RWPE2 (cell line): Measurements from ENCODE around the gene DGKI.

Source experiments
- ATAC-seq: fragments of 200-7000 bp; cut with Tn5 transposase; 3 replicates; pipeline ENCODE4 v1.9.1; 2021; ENCODE audit warnings: low read depth
- DNase-seq: peaks from one replicate; pipeline ENCODE4 v3.0.0-alpha.2; 2020; ENCODE audit warnings: low spot score
- H3K27ac ChIP-seq: fragments of 450-650 bp; 2 replicates; pipeline ENCODE4 v1.5.1; 2017; ENCODE audit warnings: mild to moderate bottlenecking; ENCODE audit not compliant: poor library complexity, severe bottlenecking
- H3K27me3 ChIP-seq: fragments of 250-450 bp; sonication (Bioruptor Pico); 2 replicates; pipeline ENCODE4 v1.5.1; 2021; ENCODE audit warnings: mild to moderate bottlenecking, moderate library complexity; ENCODE audit not compliant: insufficient read depth, poor library complexity, severe bottlenecking
- H3K36me3 ChIP-seq: fragments of 250-450 bp; sonication (Bioruptor Pico); 2 replicates; pipeline ENCODE4 v1.5.1; 2020; ENCODE audit warnings: low read depth, mild to moderate bottlenecking, moderate library complexity
- H3K4me1 ChIP-seq: fragments of 250-450 bp; sonication (Bioruptor Pico); 2 replicates; pipeline ENCODE4 v1.5.1; 2021; ENCODE audit warnings: mild to moderate bottlenecking, moderate library complexity; ENCODE audit not compliant: insufficient read depth, poor library complexity, severe bottlenecking
- H3K4me3 ChIP-seq: fragments of 250-450 bp; sonication (Bioruptor Pico); 2 replicates; pipeline ENCODE4 v1.5.1; 2021; ENCODE audit warnings: mild to moderate bottlenecking, moderate library complexity; ENCODE audit not compliant: severe bottlenecking
- H3K9me3 ChIP-seq: fragments of 250-450 bp; sonication (Bioruptor Pico); 2 replicates; pipeline ENCODE4 v1.5.1; 2021; ENCODE audit warnings: mild to moderate bottlenecking, moderate library complexity; ENCODE audit not compliant: severe bottlenecking
- CTCF ChIP-seq: fragments of 450-650 bp; IDR thresholded peaks from one replicate; pipeline ENCODE4 v1.5.1; 2017; ENCODE audit warnings: mild to moderate bottlenecking, moderate library complexity; ENCODE audit not compliant: poor library complexity, severe bottlenecking

DGKI gene

DNA sequence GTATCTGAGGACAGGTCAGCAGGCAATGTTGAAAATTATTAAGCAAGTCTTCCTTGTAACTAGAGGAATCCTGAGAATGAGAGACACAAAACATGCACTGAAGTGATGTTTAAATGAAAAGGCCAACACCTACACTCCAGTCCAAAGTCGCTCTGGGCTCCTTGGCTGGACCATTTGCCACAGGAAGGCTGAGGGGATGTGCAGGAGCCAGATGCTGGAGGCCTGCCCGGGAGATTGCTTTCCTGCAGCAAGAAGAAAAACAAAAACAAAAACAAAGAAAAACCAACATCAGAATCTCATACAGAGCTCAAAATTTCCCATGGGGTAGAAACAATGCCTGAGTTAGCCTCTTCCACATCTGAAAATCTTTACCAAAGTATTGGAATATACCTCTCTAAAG, 157.0 kb downstream of the DGKI start:
- ATAC-seq (no peak), DNase-seq (no peak)
- Histone ChIP-seq H3K4me3 (no peak overlapping the region), H3K9me3 (no peaks in the 10 kb centered on the region), H3K4me1 (peaks cover 7% of the 10 kb centered on the region), H3K27ac (no peak overlapping the region), H3K36me3 (no peaks in the 10 kb centered on the region), H3K27me3 (no peaks in the 10 kb centered on the region)
- no peak for TF ChIP-seq CTCF

DNA sequence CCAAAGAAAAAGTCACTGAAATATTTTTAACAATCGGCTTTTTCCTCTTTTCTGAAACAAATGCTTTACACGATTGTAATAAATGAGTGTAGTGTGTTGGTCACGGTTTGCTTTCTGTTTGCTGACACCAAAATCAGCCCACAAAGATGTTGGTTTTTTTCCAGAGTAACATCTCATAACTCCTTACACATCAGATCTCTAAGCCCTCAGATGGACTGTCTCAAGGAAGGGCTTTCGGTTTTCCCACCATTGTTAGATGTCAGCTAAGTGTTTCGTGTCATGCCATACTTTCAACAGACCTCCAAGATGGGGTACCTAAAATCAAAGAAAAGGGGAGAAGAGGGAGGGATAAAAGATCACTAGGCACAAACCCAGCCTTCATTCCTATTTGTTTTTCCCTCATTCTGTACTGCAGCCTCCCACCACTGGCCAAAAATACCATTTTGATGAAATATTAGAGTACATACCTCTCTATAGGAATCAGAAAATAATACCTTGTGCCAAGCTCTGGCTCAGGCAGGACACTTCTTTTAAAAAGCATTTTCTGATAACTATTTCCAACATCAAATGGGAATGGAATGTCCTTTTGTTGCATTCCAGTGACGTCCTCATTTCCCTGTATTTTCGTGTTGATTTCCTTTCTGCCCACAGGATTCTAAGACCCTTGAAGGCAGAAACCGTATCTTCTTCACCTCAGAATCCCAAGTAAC, 159.1 kb downstream of the DGKI start:
- H3K4me1 ChIP-seq: peaks cover 7% of the 10 kb centered on the region
- H3K27ac ChIP-seq: peak overlapping the region; percentile 55
- peak; percentile 60; the same call in 2 of the 3 replicates for ATAC-seq
- no peaks in the 10 kb centered on the region for H3K27me3 ChIP-seq
- H3K9me3 ChIP-seq: no peaks in the 10 kb centered on the region
- no peak overlapping the region for H3K4me3 ChIP-seq
- TF ChIP-seq CTCF: no peak
- no peak for DNase-seq
- no peaks in the 10 kb centered on the region for H3K36me3 ChIP-seq

- Histone ChIP-seq H3K4me1 (peaks cover 12% of the 10 kb centered on the region), H3K36me3 (no peaks in the 10 kb centered on the region), H3K27me3 (no peaks in the 10 kb centered on the region), H3K4me3 (no peak overlapping the region), H3K27ac (no peak overlapping the region), H3K9me3 (no peaks in the 10 kb centered on the region)
- no peak for TF ChIP-seq CTCF
- ATAC-seq: no peak
- DNase-seq: no peak
Observed at GRCh38 chr7:137685433-137686164, 161.2 kb downstream of the DGKI start.

- Histone ChIP-seq H3K27ac (no peak overlapping the region), H3K4me3 (no peak overlapping the region), H3K27me3 (no peaks in the 10 kb centered on the region), H3K4me1 (peaks cover 12% of the 10 kb centered on the region), H3K36me3 (no peaks in the 10 kb centered on the region), H3K9me3 (no peaks in the 10 kb centered on the region)
- TF ChIP-seq CTCF: no peak
- no peak for ATAC-seq
- no peak for DNase-seq
Observed at GRCh38 chr7:137684776-137685175, 162.0 kb downstream of the DGKI start.

- H3K4me1 ChIP-seq: peaks cover 12% of the 10 kb centered on the region
- H3K36me3 ChIP-seq: no peaks in the 10 kb centered on the region
- H3K9me3 ChIP-seq: no peaks in the 10 kb centered on the region
- H3K27me3 ChIP-seq: no peaks in the 10 kb centered on the region
- TF ChIP-seq CTCF: no peak
- no peak overlapping the region for H3K4me3 ChIP-seq
- H3K27ac ChIP-seq: no peak overlapping the region
- ATAC-seq: no peak
- no peak for DNase-seq
Observed at GRCh38 chr7:137684316-137684715, 162.5 kb downstream of the DGKI start.
